Suprapubic skin (tissue), 4 donors: ENCODE measurements around the gene HEBP1. TPM values are rescaled to one million over a fixed set of nuclear protein-coding genes. Genes with fewer than 3 reads are reported as not detected.
A peak's percentile ranks its signal among the peaks of the same experiment; 100 is the strongest.

Experiments used
- DNase-seq, 2 donors: peaks; one replicate each; pipeline ENCODE4 v3.0.0-alpha.2; 2019; ENCODE audit warnings: low spot score in 2 of 2
- H3K27ac ChIP-seq: fragments of 200-600 bp; sonication (generic); one replicate; pipeline ENCODE4 v1.5.1; 2019
- H3K27me3 ChIP-seq: fragments of 200-600 bp; sonication (generic); one replicate; pipeline ENCODE4 v1.5.1; 2019
- H3K36me3 ChIP-seq: fragments of 200-600 bp; sonication (generic); one replicate; pipeline ENCODE4 v1.5.1; 2019
- H3K4me1 ChIP-seq: fragments of 200-600 bp; sonication (generic); one replicate; pipeline ENCODE4 v1.5.1; 2019
- H3K4me3 ChIP-seq: fragments of 200-600 bp; sonication (generic); one replicate; pipeline ENCODE4 v1.5.1; 2019; ENCODE audit warnings: mild to moderate bottlenecking
- H3K9me3 ChIP-seq: fragments of 200-600 bp; sonication (generic); one replicate; pipeline ENCODE4 v1.5.1; 2019
- CTCF ChIP-seq, 2 donors: fragments of 200-600 bp in 1 of 2; fragments of 450-650 bp in 1 of 2; sonication (generic) in 1 of 2; IDR thresholded peaks; one replicate each; pipeline ENCODE4 v1.5.1; 2016 to 2019; ENCODE audit warnings: antibody characterized with exemption in 2 of 2, mild to moderate bottlenecking in 1 of 2, moderate library complexity in 1 of 2
- EP300 ChIP-seq: sonication (generic); formaldehyde crosslinking; IDR thresholded peaks from one replicate; pipeline ENCODE4 v1.6.1; 2017; ENCODE audit warnings: antibody characterized with exemption
- POLR2A ChIP-seq, 2 donors: fragments of 450-650 bp; IDR thresholded peaks; one replicate each; pipeline ENCODE4 v1.6.1; 2017; ENCODE audit warnings: antibody characterized with exemption in 2 of 2, mild to moderate bottlenecking in 2 of 2, moderate library complexity in 2 of 2
- POLR2AphosphoS5 ChIP-seq, 3 donors: sonication (generic); formaldehyde crosslinking; IDR thresholded peaks; one replicate each; pipeline ENCODE4 v1.6.1; 2017; ENCODE audit warnings: antibody characterized with exemption in 3 of 3
- WGBS: methylation state at CpG from one replicate; pipeline ENCODE4 v1.1.5; 2018; 5-methylcytosine and 5-hydroxymethylcytosine counted together
- total RNA-seq, 4 donors: library from RNA; depleted of rRNA; stranded (reverse); fragments of >200 nt; gene quantifications; one replicate each; pipeline ENCODE4 v1.1.0, GENCODE V29; 2016

The HEBP1 gene
- total RNA-seq, 4 donors from 2014 or later: 34.2 to 38.7 (median 36.2) TPM

DNA sequence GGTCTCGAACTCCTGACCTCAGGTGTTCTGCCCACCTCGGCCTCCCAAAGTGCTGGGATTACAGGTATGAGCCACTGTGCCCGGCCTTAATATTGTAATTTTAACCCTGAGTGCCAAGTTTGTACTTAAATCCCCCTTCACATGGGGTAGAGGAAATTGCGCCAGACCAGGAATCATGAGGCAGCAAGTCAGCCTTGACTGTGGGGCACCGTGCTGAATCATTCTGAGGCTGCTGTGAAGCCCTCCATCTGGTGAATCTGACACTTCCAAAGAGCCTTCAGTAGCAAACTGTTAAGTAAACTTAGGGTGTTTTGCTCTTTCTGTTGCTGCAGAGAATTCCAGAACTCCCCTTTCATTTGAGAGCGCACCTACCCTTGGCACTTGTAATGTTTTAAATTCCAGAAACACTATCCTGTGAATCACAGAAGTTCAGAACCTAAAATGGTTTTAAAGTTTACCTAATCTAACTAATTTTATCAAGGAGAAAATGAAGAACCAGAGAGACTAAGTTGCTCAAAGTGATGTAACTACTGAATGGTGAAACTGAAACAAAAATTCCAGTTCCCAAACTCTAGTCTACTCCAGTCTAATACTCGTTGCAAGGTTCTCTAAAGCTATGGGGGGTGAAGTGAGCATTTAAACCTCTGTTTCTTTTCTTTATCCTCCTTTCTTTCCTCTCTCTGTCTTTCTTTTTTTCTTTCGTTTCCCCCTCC is 7.5 kb downstream of the HEBP1 start:
- no peaks in the 10 kb centered on the region for H3K9me3 ChIP-seq
- H3K27ac ChIP-seq: peak overlapping the region; percentile 15
- no peak for TF ChIP-seq CTCF (IDR thresholded peaks at IDR 0.05)
- TF ChIP-seq EP300: no peak
- no peak for TF ChIP-seq POLR2A (IDR thresholded peaks at IDR 0.05)
- no peak for TF ChIP-seq POLR2AphosphoS5 (IDR thresholded peaks at IDR 0.05)
- peaks cover 14% of the 10 kb centered on the region for H3K36me3 ChIP-seq
- 71% methylated on average over 8 of the region's 8 CpGs for WGBS
- H3K4me3 ChIP-seq: no peak overlapping the region
- peaks cover 36% of the 10 kb centered on the region for H3K4me1 ChIP-seq
- no peaks in the 10 kb centered on the region for H3K27me3 ChIP-seq
- no peak for DNase-seq

DNA sequence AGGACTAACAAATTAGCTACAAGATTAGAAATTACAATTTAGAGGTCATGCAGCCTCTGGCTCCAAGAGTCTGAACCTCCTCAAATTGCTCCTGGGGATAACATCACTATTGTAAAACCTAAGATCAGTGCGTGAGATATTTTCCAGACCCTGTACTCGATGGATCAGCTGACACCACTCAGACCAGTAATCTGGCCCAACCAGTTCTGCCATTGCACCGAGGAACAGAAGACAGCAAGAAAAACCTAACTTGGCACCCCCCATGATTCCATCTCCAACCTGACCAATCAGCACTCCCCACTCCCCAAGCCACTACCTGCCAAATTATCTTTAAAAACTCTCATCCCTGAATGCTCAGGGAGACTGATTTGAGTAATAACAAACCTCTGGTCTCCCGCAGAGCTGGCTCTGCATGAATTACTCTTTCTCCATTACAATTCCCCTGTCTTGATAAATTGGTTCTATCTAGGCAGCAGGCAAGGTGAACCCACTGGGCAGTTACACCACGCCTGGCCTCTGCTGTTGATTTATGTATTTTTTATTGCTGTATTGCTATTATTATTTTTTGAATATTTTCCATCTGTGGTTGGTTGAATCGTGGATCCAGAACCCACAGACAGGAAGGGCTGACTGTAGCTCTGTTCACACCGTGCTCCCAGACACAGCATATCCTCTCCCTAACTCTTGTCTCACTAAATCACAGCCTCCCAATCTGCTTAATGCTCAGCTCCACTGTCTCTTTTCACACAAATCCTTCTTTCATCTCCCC is 9.2 kb downstream of the HEBP1 start:
- H3K27me3 ChIP-seq: no peaks in the 10 kb centered on the region
- 56% methylated on average over 7 of the region's 7 CpGs for WGBS
- no peak for TF ChIP-seq EP300
- TF ChIP-seq CTCF (IDR thresholded peaks at IDR 0.05): no peak
- TF ChIP-seq POLR2A (IDR thresholded peaks at IDR 0.05): no peak
- TF ChIP-seq POLR2AphosphoS5 (IDR thresholded peaks at IDR 0.05): no peak
- no peak overlapping the region for H3K4me3 ChIP-seq
- DNase-seq: no peak
- H3K27ac ChIP-seq: no peak overlapping the region
- peaks cover 20% of the 10 kb centered on the region for H3K4me1 ChIP-seq
- H3K36me3 ChIP-seq: peaks cover 31% of the 10 kb centered on the region
- no peaks in the 10 kb centered on the region for H3K9me3 ChIP-seq

- Histone ChIP-seq H3K27ac (no peak overlapping the region), H3K36me3 (peaks cover 43% of the 10 kb centered on the region)
- 80% methylated on average over 5 of the region's 5 CpGs for WGBS
These were observed 12.6 kb downstream of the HEBP1 start for GRCh38 chr12:12987421-12987820.

DNA sequence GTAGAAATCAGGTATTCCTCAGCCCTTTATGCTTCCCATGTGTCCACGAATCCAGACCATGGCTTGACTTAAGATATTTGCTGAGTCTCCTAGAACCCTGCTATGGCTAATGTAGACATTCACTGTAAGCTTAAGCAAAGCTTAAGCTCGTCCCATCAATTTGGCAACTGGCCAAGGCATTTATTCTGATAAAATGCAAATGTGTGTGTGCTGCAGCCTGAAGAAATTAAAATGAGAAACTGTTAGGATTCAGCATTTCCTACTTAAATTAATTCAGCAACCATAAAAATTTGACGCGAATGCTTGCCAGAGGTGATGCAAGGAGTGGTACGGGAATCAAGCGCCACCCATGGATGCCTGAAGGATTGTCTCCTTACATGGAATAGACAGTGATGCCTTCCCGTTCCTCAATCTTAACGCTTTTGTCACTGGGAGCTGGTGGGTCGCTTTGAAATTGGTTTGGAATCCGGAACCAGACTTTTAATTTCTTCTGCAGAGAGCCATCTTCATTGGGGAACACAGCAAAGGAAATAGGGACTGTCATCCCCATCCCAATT is 13.2 kb downstream of the HEBP1 start:
- Histone ChIP-seq H3K4me1 (peaks cover 7% of the 10 kb centered on the region), H3K27ac (no peak overlapping the region), H3K27me3 (no peaks in the 10 kb centered on the region), H3K4me3 (no peak overlapping the region), H3K36me3 (peaks cover 48% of the 10 kb centered on the region), H3K9me3 (no peaks in the 10 kb centered on the region)
- DNase-seq: no peak
- 75% methylated on average over 10 of the region's 10 CpGs for WGBS
- TF ChIP-seq EP300: no peak
- TF ChIP-seq POLR2AphosphoS5 (IDR thresholded peaks at IDR 0.05): no peak
- TF ChIP-seq CTCF (IDR thresholded peaks at IDR 0.05): no peak
- no peak for TF ChIP-seq POLR2A (IDR thresholded peaks at IDR 0.05)

More at GRCh38 chr12:12987421-12987820, 12.6 kb downstream of the HEBP1 start:
- DNase-seq: no peak
- TF ChIP-seq POLR2AphosphoS5 (IDR thresholded peaks at IDR 0.05) (no peak), CTCF (IDR thresholded peaks at IDR 0.05) (no peak), POLR2A (IDR thresholded peaks at IDR 0.05) (no peak), EP300 (no peak)
- Histone ChIP-seq H3K27me3 (no peaks in the 10 kb centered on the region), H3K4me3 (no peak overlapping the region), H3K4me1 (peaks cover 9% of the 10 kb centered on the region), H3K9me3 (no peaks in the 10 kb centered on the region)
